Mesothelial cell of epicardium (in vitro differentiated cells): ENCODE measurements around the gene ZFYVE9. TPM values are rescaled to one million over a fixed set of nuclear protein-coding genes. Genes with fewer than 3 reads are reported as not detected.

ENCODE experiments used
- DNase-seq, 2 experiments: peaks; one replicate each; pipeline ENCODE4 v3.0.0; 2021; ENCODE audit warnings: low spot score in 2 of 2; ENCODE audit not compliant: unreplicated experiment in 2 of 2
- H3K27ac Mint-ChIP-seq: 2 replicates; pipeline ENCODE4 v1.8.0; 2021; ENCODE audit warnings: mixed read lengths
- H3K27me3 Mint-ChIP-seq: 2 replicates; pipeline ENCODE4 v1.8.0; 2021; ENCODE audit warnings: low read depth, mixed read lengths
- H3K36me3 Mint-ChIP-seq: 2 replicates; pipeline ENCODE4 v1.8.0; 2021; ENCODE audit warnings: mixed read lengths
- H3K4me1 Mint-ChIP-seq: 2 replicates; pipeline ENCODE4 v1.8.0; 2021; ENCODE audit warnings: mixed read lengths
- H3K4me3 Mint-ChIP-seq: 2 replicates; pipeline ENCODE4 v1.8.0; 2021; ENCODE audit warnings: mild to moderate bottlenecking, moderate library complexity, mixed read lengths
- H3K9me3 Mint-ChIP-seq: 2 replicates; pipeline ENCODE4 v1.8.0; 2021; ENCODE audit warnings: mixed read lengths
- CTCF ChIP-seq: fragments of 200-600 bp; sonication (generic); IDR thresholded peaks from one replicate; pipeline ENCODE4 v1.5.0; 2021; ENCODE audit warnings: antibody characterized with exemption; ENCODE audit not compliant: unreplicated experiment
- total RNA-seq: library from RNA; stranded (reverse); gene quantifications from 3 replicates; pipeline ENCODE4 v1.2.1, GENCODE V29; 2021

The ZFYVE9 gene
- total RNA-seq, 1 donor from 2014 or later = 33.3 TPM

- Mint-ChIP-seq H3K9me3 (no peaks in the 10 kb centered on the region), H3K27me3 (no peaks in the 10 kb centered on the region), H3K36me3 (peaks cover 20% of the 10 kb centered on the region), H3K4me3 (no peak overlapping the region), H3K27ac (no peak overlapping the region), H3K4me1 (no peaks in the 10 kb centered on the region)
- TF ChIP-seq CTCF = no peak
- no peak for DNase-seq
These were observed 124.6 kb downstream of the ZFYVE9 start for GRCh38 chr1:52266507-52266906.

- Mint-ChIP-seq H3K27ac (no peak overlapping the region), H3K9me3 (no peaks in the 10 kb centered on the region), H3K27me3 (no peaks in the 10 kb centered on the region), H3K36me3 (peaks cover 20% of the 10 kb centered on the region), H3K4me3 (no peak overlapping the region), H3K4me1 (no peaks in the 10 kb centered on the region)
- TF ChIP-seq CTCF = no peak
- no peak for DNase-seq
These were observed 126.5 kb downstream of the ZFYVE9 start for GRCh38 chr1:52268372-52268771.

- H3K27me3 Mint-ChIP-seq = no peaks in the 10 kb centered on the region
- no peak for TF ChIP-seq CTCF
- H3K9me3 Mint-ChIP-seq = no peaks in the 10 kb centered on the region
- peaks cover 4% of the 10 kb centered on the region for H3K4me1 Mint-ChIP-seq
- peaks cover 17% of the 10 kb centered on the region for H3K36me3 Mint-ChIP-seq
- peak overlapping the region; percentile 48 for H3K27ac Mint-ChIP-seq
- no peak for DNase-seq
- no peak overlapping the region for H3K4me3 Mint-ChIP-seq
These were observed 139.6 kb downstream of the ZFYVE9 start for GRCh38 chr1:52281518-52281917.

- Mint-ChIP-seq H3K27ac (no peak overlapping the region), H3K27me3 (no peaks in the 10 kb centered on the region), H3K36me3 (peaks cover 6% of the 10 kb centered on the region), H3K9me3 (no peaks in the 10 kb centered on the region), H3K4me3 (no peak overlapping the region), H3K4me1 (no peaks in the 10 kb centered on the region)
- no peak for TF ChIP-seq CTCF
- no peak for DNase-seq
These were observed 146.4 kb downstream of the ZFYVE9 start for GRCh38 chr1:52288286-52288685.

GRCh38 chr1:52294580-52294979 lies 152.7 kb downstream of the ZFYVE9 start:
- H3K27me3 Mint-ChIP-seq = no peaks in the 10 kb centered on the region

More at GRCh38 chr1:52294580-52294979, 152.7 kb downstream of the ZFYVE9 start:
- peaks cover 16% of the 10 kb centered on the region for H3K36me3 Mint-ChIP-seq
- no peak for DNase-seq
- no peak overlapping the region for H3K4me3 Mint-ChIP-seq
- peaks cover 6% of the 10 kb centered on the region for H3K9me3 Mint-ChIP-seq
- no peak for TF ChIP-seq CTCF
- peak overlapping the region; percentile 21 for H3K27ac Mint-ChIP-seq
- no peaks in the 10 kb centered on the region for H3K4me1 Mint-ChIP-seq
